OCI-LY3 (cell line): ENCODE measurements around the gene SMIM21.

Experiments used
- H2AFZ ChIP-seq: fragments of 200-600, 300-600 bp; shearing (Covaris generic); 2 replicates; pipeline ENCODE4 v1.6.0; 2014; ENCODE audit warnings: antibody characterized with exemption, low read depth, low read length
- H3K27ac ChIP-seq: fragments of 200-600, 300-600 bp; sonication (generic); 2 replicates; pipeline ENCODE4 v1.5.1; 2014; ENCODE audit warnings: mild to moderate bottlenecking, low read length, moderate library complexity, mixed read lengths
- H3K27me3 ChIP-seq: fragments of 200-600, 300-600 bp; sonication (generic); 2 replicates; pipeline ENCODE4 v1.6.1; 2014; ENCODE audit warnings: low read depth, low read length, mixed read lengths
- H3K36me3 ChIP-seq: fragments of 200-600, 300-600 bp; sonication (generic); replicated peaks from 2 replicates; pipeline ENCODE3; 2014; ENCODE audit warnings: low read depth, low read length, mixed read lengths
- H3K4me1 ChIP-seq: fragments of 300-600, 200-600 bp; sonication (generic); 2 replicates; pipeline ENCODE4 v1.6.1; 2014; ENCODE audit warnings: low read length, mixed read lengths
- H3K4me2 ChIP-seq: fragments of 200-600, 300-600 bp; sonication (generic); 2 replicates; pipeline ENCODE4 v1.6.1; 2014; ENCODE audit warnings: low read length, mixed read lengths
- H3K4me3 ChIP-seq: fragments of 300-600, 200-600 bp; sonication (generic); 2 replicates; pipeline ENCODE4 v1.5.1; 2014; ENCODE audit warnings: antibody characterized with exemption, mild to moderate bottlenecking, low read length, moderate library complexity
- H3K79me2 ChIP-seq: fragments of 300-600, 200-600 bp; shearing (Covaris generic); 2 replicates; pipeline ENCODE4 v1.6.1; 2014; ENCODE audit warnings: mild to moderate bottlenecking, low read length, mixed read lengths
- H3K9ac ChIP-seq: fragments of 300-600, 200-600 bp; shearing (Covaris generic); 2 replicates; pipeline ENCODE4 v1.6.0; 2014; ENCODE audit warnings: mild to moderate bottlenecking, low read length, moderate library complexity
- H3K9me3 ChIP-seq: fragments of 200-600, 300-600 bp; shearing (Covaris generic); 2 replicates; pipeline ENCODE4 v1.6.1; 2014; ENCODE audit warnings: low read length, mixed read lengths; ENCODE audit not compliant: insufficient read depth
- H4K20me1 ChIP-seq: fragments of 200-600, 300-600 bp; sonication (generic); 2 replicates; pipeline ENCODE4 v1.6.1; 2016; ENCODE audit warnings: low read length, mixed read lengths; ENCODE audit not compliant: insufficient read depth
- CTCF ChIP-seq: fragments of 200-600, 300-600 bp; sonication (generic); IDR thresholded peaks from 2 replicates; pipeline ENCODE4 v1.5.1; 2014; ENCODE audit warnings: antibody characterized with exemption, low read length, low read depth
- EZH2phosphoT487 ChIP-seq: fragments of 200-600 bp; shearing (Covaris generic); IDR thresholded peaks from 2 replicates; pipeline ENCODE4 v1.6.1; 2018; ENCODE audit warnings: antibody characterized with exemption, mixed run types, low read depth

The SMIM21 gene

GRCh38 chr18:75418293-75419005 is 9.1 kb downstream of the SMIM21 start:
- Histone ChIP-seq H3K27ac (no peak overlapping the region), H3K4me3 (no peak overlapping the region), H3K4me1 (no peaks in the 10 kb centered on the region), H4K20me1 (no peaks in the 10 kb centered on the region), H2AFZ (no peak overlapping the region), H3K4me2 (no peak overlapping the region), H3K9me3 (no peaks in the 10 kb centered on the region), H3K9ac (no peak overlapping the region), H3K27me3 (peaks cover 4% of the 10 kb centered on the region; the same call in 1 of the 2 replicates), H3K79me2 (no peaks in the 10 kb centered on the region), H3K36me3 (no peaks in the 10 kb centered on the region)
- TF ChIP-seq EZH2phosphoT487 (no peak), CTCF (no peak)

GRCh38 chr18:75410611-75411010 is 16.9 kb downstream of the SMIM21 start:
- no peak overlapping the region for H3K4me2 ChIP-seq
- TF ChIP-seq CTCF = no peak
- no peak for TF ChIP-seq EZH2phosphoT487
- no peaks in the 10 kb centered on the region for H4K20me1 ChIP-seq
- H3K9me3 ChIP-seq = no peaks in the 10 kb centered on the region
- no peaks in the 10 kb centered on the region for H3K36me3 ChIP-seq
- no peaks in the 10 kb centered on the region for H3K79me2 ChIP-seq
- no peak overlapping the region for H3K27ac ChIP-seq
- H3K4me3 ChIP-seq = no peak overlapping the region
- 0 out of 2 replicates have a peak, but pooled peaks cover 3% of the 10 kb centered on the region for H3K4me1 ChIP-seq
- no peak overlapping the region for H2AFZ ChIP-seq
- peaks cover 8% of the 10 kb centered on the region; the same call in 1 of the 2 replicates for H3K27me3 ChIP-seq
- H3K9ac ChIP-seq = no peak overlapping the region

GRCh38 chr18:75409806-75410205 is 17.7 kb downstream of the SMIM21 start:
- 0 out of 2 replicates have a peak, but pooled peaks cover 3% of the 10 kb centered on the region for H3K4me1 ChIP-seq
- no peaks in the 10 kb centered on the region for H3K79me2 ChIP-seq
- no peak overlapping the region for H3K4me3 ChIP-seq
- H2AFZ ChIP-seq = no peak overlapping the region
- no peaks in the 10 kb centered on the region for H3K36me3 ChIP-seq
- TF ChIP-seq EZH2phosphoT487 (no peak), CTCF (no peak)
- no peaks in the 10 kb centered on the region for H3K9me3 ChIP-seq
- peaks cover 8% of the 10 kb centered on the region; the same call in 1 of the 2 replicates for H3K27me3 ChIP-seq
- no peak overlapping the region for H3K27ac ChIP-seq
- H3K9ac ChIP-seq = no peak overlapping the region
- H3K4me2 ChIP-seq = no peak overlapping the region
- no peaks in the 10 kb centered on the region for H4K20me1 ChIP-seq

- Histone ChIP-seq H3K36me3 (no peaks in the 10 kb centered on the region), H3K9me3 (no peaks in the 10 kb centered on the region), H4K20me1 (no peaks in the 10 kb centered on the region), H3K4me2 (no peak overlapping the region), H3K4me3 (no peak overlapping the region), H3K79me2 (no peaks in the 10 kb centered on the region), H3K9ac (no peak overlapping the region), H3K27me3 (peaks cover 14% of the 10 kb centered on the region), H3K27ac (no peak overlapping the region), H2AFZ (no peak overlapping the region), H3K4me1 (0 out of 2 replicates have a peak, but pooled peaks cover 3% of the 10 kb centered on the region)
- TF ChIP-seq CTCF = no peak
- TF ChIP-seq EZH2phosphoT487 = no peak
Measured at GRCh38 chr18:75408554-75409506, 18.7 kb downstream of the SMIM21 start.
